Myocyte (in vitro differentiated cells): ENCODE results near the gene CACNB3. TPM values are rescaled to one million over a fixed set of nuclear protein-coding genes. Genes with fewer than 3 reads are reported as not detected.

ENCODE experiments used
- DNase-seq: peaks from one replicate; pipeline ENCODE4 v3.0.0-alpha.2; 2012; ENCODE audit warnings: low read depth
- polyA plus RNA-seq: library from polyadenylated mRNA; unstranded; fragments of >200 nt; gene quantifications from one replicate; pipeline ENCODE4 v1.2.1, GENCODE V29; 2012; ENCODE audit warnings: missing spikeins
- total RNA-seq: library from RNA; depleted of rRNA; stranded (reverse); fragments of >200 nt; gene quantifications from 2 replicates; pipeline ENCODE4 v1.2.3, GENCODE V29; 2014

The CACNB3 gene
- total RNA-seq = 8.5 and 9.0 TPM in 2 replicates
- 27.2 TPM for polyA plus RNA-seq

- DNase-seq = peak; percentile 64
Measured at GRCh38 chr12:48817873-48818830, at the start of gene CACNB3. CACNB3 (plus strand) TSS chr12:48818496; CDS start chr12:48818930, 434 bp downstream.

GRCh38 chr12:48768736-48769135 lies 49.6 kb upstream of the CACNB3 start:
- DNase-seq = no peak

GRCh38 chr12:48770756-48771155 lies 47.5 kb upstream of the CACNB3 start:
- no peak for DNase-seq

- DNase-seq = no peak
Measured at GRCh38 chr12:48771588-48772112, 46.6 kb upstream of the CACNB3 start.

GRCh38 chr12:48773686-48774085 lies 44.6 kb upstream of the CACNB3 start:
- no peak for DNase-seq

GRCh38 chr12:48774516-48774915 lies 43.8 kb upstream of the CACNB3 start:
- no peak for DNase-seq

- no peak for DNase-seq
Measured at GRCh38 chr12:48775299-48775698, 43.0 kb upstream of the CACNB3 start.

- no peak for DNase-seq
Measured at GRCh38 chr12:48775991-48776649, 42.2 kb upstream of the CACNB3 start.

- DNase-seq = no peak
Measured at GRCh38 chr12:48776956-48777355, 41.3 kb upstream of the CACNB3 start.

- DNase-seq = no peak
Measured at GRCh38 chr12:48777501-48778400, 40.5 kb upstream of the CACNB3 start.

GRCh38 chr12:48779869-48780268 lies 38.4 kb upstream of the CACNB3 start:
- peak; percentile 75 for DNase-seq

GRCh38 chr12:48780381-48781025 lies 37.8 kb upstream of the CACNB3 start:
- peak; percentile 9 for DNase-seq

GRCh38 chr12:48781750-48782456 lies 36.4 kb upstream of the CACNB3 start:
- DNase-seq = no peak

GRCh38 chr12:48782457-48783395 lies 35.6 kb upstream of the CACNB3 start:
- DNase-seq = no peak

GRCh38 chr12:48783432-48783831 lies 34.9 kb upstream of the CACNB3 start:
- DNase-seq = no peak

- no peak for DNase-seq
Measured at GRCh38 chr12:48786591-48787544, 31.4 kb upstream of the CACNB3 start.

- DNase-seq = peak; percentile 47
Measured at GRCh38 chr12:48787791-48788523, 30.3 kb upstream of the CACNB3 start.
